NCI-H187 treated with DMSO at 0.1 percent for 48 hours (cell line): ENCODE data around the gene RAB22A.

Experiments
- DNase-seq: peaks from one replicate; lab custom pipeline; 2025; lab: John Stamatoyannopoulos, UW

The RAB22A gene

GRCh38 chr20:58303547-58303946, 6.0 kb upstream of the RAB22A start:
- DNase-seq, result no peak

DNA sequence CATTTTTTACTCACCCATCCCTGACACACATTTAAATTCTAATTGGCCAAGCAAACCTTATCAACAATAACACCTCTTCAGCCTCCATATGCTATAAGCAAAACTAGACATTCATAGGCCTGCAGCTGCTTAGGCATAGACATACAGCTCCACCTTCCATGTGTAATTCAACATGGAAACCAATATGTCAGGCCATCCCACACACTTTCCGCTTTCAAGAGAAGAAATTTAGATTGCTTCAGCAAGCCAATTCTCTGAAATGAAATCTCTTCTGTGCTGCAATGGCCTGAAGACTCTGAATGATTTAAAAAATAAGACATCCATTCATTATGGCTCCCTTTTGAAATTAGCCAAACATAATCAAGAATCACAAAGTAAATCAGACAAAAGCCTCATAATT, 4.5 kb upstream of the RAB22A start:
- DNase-seq, result no peak

- DNase-seq, result no peak
These were observed 2.9 kb upstream of the RAB22A start for GRCh38 chr20:58306421-58307261.

DNA sequence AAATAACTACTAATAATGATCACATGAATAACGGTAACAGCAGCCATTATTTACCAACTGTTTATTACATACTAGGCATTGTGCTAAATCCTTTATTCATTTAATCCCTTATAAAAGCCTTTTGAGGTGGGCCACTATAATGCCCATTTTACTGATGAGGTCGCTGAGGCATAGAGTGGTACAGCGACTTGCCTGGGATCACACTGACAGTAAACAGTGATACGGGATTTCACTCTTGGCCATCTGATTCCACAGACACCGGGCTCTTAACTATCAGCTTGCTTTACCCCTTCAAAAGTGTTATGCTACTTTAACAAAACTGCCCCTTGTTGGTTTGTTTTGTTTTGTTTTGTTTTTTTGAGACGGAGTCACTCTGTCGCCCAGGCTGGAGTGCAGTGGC, 2.2 kb upstream of the RAB22A start:
- no peak for DNase-seq

DNA sequence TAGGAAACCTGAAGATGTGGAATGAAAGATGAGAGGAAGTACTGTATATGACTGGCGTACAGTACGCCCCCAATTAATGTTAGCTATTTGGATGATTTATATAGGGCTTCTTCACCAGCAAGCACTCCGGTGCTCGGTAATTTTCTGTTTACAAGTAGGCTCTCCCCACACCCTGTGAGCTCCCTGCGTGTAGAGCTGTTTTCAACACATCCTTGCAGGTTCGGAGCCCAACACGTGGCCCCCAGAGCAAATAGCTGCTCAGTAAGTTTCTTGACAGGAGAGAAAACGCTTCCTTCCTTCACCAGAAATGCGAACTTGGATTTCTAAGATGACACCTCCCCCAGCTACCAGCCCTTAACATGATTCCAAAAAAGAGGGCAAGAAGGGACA, 1.2 kb upstream of the RAB22A start:
- no peak for DNase-seq

DNA sequence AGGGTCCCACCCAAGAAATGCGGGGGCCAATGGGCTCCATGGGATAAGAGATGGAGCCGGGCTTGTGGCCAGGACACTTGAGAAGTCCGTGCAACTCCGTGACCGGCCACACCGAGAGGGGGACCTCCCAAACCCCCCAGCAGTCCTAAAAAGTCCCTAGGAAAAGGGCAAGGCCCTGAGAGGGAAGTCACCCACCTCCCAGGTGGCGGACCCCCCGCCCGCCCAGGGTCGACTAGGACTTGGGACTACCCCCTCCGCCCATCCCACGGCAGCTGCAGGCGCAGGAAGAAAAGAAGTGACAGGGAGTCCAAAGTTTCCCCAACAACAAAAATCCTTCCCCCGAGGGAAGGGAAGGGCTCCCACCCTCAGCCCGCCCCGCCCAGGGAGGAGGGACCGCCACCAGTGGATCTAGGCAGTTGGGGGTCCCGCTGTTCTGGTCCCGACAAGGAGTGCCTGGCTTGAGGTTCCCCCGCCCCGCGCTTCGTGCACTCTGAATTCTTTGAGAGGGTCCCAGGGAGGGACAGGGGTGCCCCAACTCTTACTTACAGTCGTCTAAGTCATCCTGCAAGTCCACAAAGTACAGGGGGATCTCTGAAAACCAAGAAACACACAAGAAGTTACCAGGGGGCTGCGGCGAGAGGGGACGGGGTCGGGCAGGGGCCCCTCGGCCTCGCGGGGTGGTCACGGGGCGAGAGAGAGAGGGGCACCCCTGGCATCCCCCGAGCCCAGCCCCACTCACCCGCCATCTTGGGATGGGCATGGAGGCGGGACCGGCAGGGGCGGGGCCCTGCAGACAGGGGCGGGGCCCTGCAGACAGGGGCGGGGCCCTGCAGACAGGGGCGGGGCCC, 611 bp upstream of the RAB22A start:
- DNase-seq, result no peak

DNA sequence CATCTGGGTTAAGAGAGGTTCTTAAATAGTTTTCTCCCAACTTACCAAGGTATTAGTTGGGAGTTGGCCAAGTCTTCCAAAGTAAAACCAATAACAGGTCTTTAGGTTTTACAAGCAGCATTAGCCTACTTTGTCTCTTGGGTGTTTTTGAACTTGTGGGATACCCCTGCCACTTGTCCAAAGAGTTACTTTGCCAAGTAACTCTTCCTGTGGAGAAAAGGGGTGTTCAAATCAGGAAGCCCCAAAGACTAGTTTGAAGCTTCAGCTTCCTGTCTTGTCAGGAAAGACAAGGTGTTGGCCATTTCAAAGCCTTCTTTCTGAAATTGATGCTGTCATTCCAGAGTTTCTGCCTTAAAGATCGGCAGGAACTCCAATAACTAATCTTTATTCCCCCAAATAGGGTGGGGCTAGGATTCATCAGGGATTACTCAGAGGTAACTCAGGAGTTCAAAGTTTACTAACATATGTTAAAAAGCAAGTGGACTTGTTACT, 822 bp downstream of the RAB22A start:
- no peak for DNase-seq

- DNase-seq, result no peak
These were observed 3.3 kb downstream of the RAB22A start for GRCh38 chr20:58312836-58313235.

- no peak for DNase-seq
These were observed 3.9 kb downstream of the RAB22A start for GRCh38 chr20:58313396-58313795.

- no peak for DNase-seq
These were observed 11.7 kb downstream of the RAB22A start for GRCh38 chr20:58321205-58321604.

DNA sequence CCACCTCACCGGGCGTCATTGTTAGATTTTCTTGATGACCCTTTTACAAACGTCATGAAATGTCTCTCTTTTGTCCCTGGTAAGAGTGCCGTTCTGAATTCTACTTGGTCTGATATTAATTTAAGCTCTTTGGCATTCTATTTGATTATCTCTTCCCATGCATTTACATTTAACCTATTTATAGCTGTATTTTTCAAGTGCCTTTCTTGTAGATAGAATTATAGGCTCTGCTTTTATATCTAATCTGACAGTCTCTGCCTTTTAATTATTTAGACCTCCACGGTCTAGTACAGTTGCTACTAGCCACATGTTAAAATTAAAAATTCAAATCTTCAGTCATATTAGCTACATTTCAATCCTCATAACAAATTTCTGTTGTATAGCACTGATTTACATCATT, 12.6 kb downstream of the RAB22A start:
- no peak for DNase-seq

- DNase-seq, result no peak
These were observed 16.4 kb downstream of the RAB22A start for GRCh38 chr20:58325912-58326311.

GRCh38 chr20:58327211-58327610, 17.7 kb downstream of the RAB22A start:
- DNase-seq, result no peak

- no peak for DNase-seq
These were observed 19.3 kb downstream of the RAB22A start for GRCh38 chr20:58328836-58329235.

DNA sequence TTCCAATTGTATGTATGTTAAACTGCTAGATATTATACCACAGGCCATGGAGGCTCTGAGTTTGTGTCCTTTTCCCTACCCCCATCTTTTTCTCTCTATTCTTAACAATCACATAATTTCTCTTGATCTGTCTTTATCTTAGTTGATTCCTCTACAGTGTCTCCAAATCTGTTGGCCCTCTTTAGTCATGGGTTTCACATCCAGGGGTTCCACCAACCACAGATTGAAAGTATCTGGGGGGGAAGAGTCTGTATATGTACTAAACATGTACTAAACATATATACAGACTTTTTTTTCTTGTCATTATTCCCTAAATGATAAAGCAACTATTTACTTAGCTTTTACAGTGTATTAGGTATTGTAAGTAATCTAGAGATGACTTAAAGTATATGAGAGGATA, 20.2 kb downstream of the RAB22A start:
- no peak for DNase-seq

GRCh38 chr20:58330249-58330648, 20.7 kb downstream of the RAB22A start:
- DNase-seq, result no peak

DNA sequence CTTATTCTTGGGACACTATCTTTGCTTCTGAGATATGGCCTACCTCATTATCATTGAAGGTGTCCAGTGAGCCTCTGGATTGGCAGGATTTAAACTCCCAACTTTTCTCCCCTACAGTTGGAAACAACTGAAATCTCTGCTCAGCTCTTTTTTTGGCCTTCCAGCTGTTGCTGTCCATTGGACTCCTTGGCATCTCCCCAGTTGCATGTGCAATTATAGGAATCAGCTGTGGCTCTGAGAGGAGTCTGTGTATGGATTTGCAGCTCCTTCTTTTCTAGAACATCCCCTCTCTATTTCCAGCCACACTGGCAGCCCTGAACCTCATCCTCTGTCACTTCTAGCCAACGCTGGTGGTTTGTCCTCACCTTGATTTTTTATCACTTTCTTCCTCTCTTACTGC, 21.2 kb downstream of the RAB22A start:
- DNase-seq, result no peak

- DNase-seq, result peak; percentile 87
These were observed 22.5 kb downstream of the RAB22A start for GRCh38 chr20:58331961-58332551.

DNA sequence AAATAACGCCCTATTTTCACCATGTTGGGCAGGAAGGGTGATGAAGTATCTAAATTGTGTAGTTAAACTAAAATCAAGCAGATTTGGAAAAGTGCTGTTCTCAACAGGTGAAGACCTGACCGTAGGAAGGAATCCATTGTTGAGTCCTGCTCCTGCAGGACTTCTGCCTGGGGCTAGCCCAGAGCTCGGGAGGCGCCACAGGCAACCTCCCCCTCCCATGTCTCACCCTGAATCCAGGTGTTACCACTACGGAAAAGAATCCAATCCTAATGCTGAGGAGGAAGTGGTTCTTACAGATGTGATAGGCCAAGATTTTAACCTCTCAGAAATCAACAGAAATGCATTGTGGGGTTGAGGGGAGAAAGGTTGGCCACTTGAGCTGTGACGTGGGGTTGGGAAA, 30.2 kb downstream of the RAB22A start:
- no peak for DNase-seq

DNA sequence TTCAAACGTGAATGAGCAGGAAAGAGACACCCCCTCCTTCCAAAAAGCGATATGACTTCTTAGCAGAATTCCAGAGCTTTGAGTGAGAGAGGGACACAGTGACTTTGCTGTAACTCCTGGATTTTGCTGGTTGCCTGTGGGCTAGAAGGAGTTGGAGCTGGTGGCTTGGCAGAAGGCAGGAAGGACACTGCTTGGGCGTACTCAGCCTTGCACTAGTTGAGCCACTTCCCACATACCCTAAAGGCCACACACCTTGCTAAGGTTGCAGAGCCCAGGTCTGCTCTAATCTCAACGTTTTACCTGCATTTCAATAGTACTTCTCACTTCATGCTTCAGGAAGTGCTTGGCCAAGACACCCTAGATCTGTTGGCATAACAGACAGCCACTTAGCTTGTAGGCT, 30.6 kb downstream of the RAB22A start:
- DNase-seq, result no peak

- no peak for DNase-seq
These were observed 31.3 kb downstream of the RAB22A start for GRCh38 chr20:58340853-58341252.

- DNase-seq, result no peak
These were observed 32.8 kb downstream of the RAB22A start for GRCh38 chr20:58342104-58342945.
